PFSK-1 (cell line): ENCODE results near the gene PRR33.

Experiments
- SIN3A ChIP-seq: IDR thresholded peaks from 2 replicates; pipeline ENCODE4 v1.6.1; 2012; ENCODE audit warnings: mild to moderate bottlenecking, low read length, moderate library complexity, borderline replicate concordance; ENCODE audit not compliant: insufficient read depth
- TAF1 ChIP-seq: IDR thresholded peaks from 2 replicates; pipeline ENCODE4 v1.6.1; 2012; ENCODE audit warnings: low read length, control low read depth, borderline replicate concordance; ENCODE audit not compliant: insufficient read depth

DNA sequence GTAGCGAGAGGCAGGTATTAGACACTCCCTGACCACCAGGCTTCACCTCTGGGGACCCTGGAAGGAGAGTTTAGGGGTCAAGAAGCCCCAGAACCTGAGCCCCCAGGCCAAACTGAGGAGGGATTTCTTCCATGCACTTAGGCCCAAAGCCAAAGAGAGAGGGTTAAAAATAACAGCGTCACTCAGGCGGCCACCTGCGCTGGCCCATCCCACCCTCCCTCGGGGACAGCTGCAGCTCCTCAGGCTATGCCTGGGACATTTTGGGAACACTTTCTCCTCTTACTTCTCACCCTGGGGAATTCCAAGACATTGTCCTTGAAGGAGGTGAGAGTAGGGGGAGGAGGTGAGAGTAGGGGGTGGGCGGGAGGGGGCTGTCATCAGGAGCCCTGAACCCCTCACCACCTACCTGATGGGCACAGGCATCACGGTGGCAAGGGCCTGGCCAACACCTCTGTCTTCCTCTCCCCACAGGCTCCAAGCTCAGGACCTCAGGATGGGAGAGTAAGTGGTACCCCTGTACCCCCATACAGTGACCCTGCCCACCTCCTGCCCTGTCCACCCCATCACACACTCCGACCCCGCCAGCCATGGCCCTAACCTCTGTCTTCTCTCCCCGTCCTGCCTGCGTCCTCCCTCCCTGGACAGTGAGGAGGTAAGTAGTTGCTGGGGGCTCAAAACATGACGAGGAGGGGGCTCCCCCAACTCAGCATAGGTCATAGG is 52.3 kb downstream of the PRR33 start:
- TF ChIP-seq TAF1 (no peak), SIN3A (no peak)
